Loucy (cell line): Measurements from ENCODE around the gene IQGAP3.
"Not testable (repeated sequence)": the region's sequence is repeated elsewhere in the genome, so short reads cannot be mapped to it uniquely, and the experiment has no call there.

Source experiments
- H2AFZ ChIP-seq: fragments of 200-600 bp; sonication (generic); 2 replicates; pipeline ENCODE4 v1.6.0; 2016; ENCODE audit warnings: antibody characterized with exemption, mild to moderate bottlenecking, low read length, moderate library complexity
- H3F3A ChIP-seq: fragments of 200-600 bp; 2 replicates; pipeline ENCODE4 v1.6.0; 2016; ENCODE audit warnings: antibody characterized with exemption, low read depth, mild to moderate bottlenecking
- H3K27me3 ChIP-seq: fragments of 200-600 bp; sonication (generic); 2 replicates; pipeline ENCODE4 v1.6.1; 2014; ENCODE audit warnings: low read length, mild to moderate bottlenecking; ENCODE audit not compliant: insufficient read depth, poor library complexity, severe bottlenecking
- H3K36me3 ChIP-seq: fragments of 200-600 bp; sonication (generic); 2 replicates; pipeline ENCODE4 v1.6.1; 2016; ENCODE audit warnings: low read length; ENCODE audit not compliant: insufficient read depth
- H3K4me1 ChIP-seq: fragments of 200-600 bp; sonication (generic); 2 replicates; pipeline ENCODE4 v1.5.1; 2014; ENCODE audit warnings: low read length, mild to moderate bottlenecking; ENCODE audit not compliant: insufficient read depth, poor library complexity, severe bottlenecking
- H3K4me2 ChIP-seq: fragments of 200-600 bp; sonication (generic); 2 replicates; pipeline ENCODE4 v1.6.0; 2014; ENCODE audit warnings: antibody characterized with exemption, low read length, low read depth, mild to moderate bottlenecking; ENCODE audit not compliant: poor library complexity, severe bottlenecking
- H3K4me3 ChIP-seq: fragments of 200-600 bp; sonication (generic); 2 replicates; pipeline ENCODE4 v1.5.1; 2014; ENCODE audit warnings: low read length, mild to moderate bottlenecking, mixed read lengths; ENCODE audit not compliant: poor library complexity, severe bottlenecking
- H3K79me2 ChIP-seq: fragments of 200-600 bp; sonication (generic); 2 replicates; pipeline ENCODE4 v1.6.1; 2014; ENCODE audit warnings: low read length; ENCODE audit not compliant: insufficient read depth
- H3K9ac ChIP-seq: fragments of 200-600 bp; sonication (generic); 2 replicates; pipeline ENCODE4 v1.6.0; 2014; ENCODE audit warnings: mild to moderate bottlenecking, low read depth, low read length, moderate library complexity; ENCODE audit not compliant: poor library complexity, severe bottlenecking
- H3K9me2 ChIP-seq: fragments of 200-600 bp; sonication (generic); replicated peaks from 2 replicates; pipeline ENCODE4 v1.6.1; 2016; ENCODE audit warnings: low read depth, low read length, mixed read lengths
- H3K9me3 ChIP-seq: fragments of 200-600 bp; sonication (generic); 2 replicates; pipeline ENCODE4 v1.6.1; 2014; ENCODE audit warnings: mild to moderate bottlenecking, antibody characterized with exemption, low read length, low read depth; ENCODE audit not compliant: insufficient read depth
- H4K20me1 ChIP-seq: fragments of 200-600 bp; sonication (generic); 2 replicates; pipeline ENCODE4 v1.6.0; 2014; ENCODE audit warnings: antibody characterized with exemption, low read length, mild to moderate bottlenecking; ENCODE audit not compliant: insufficient read depth, poor library complexity, severe bottlenecking
- CTCF ChIP-seq: fragments of 200-600 bp; sonication (generic); conservative IDR thresholded peaks from 2 replicates; pipeline ENCODE4 v1.5.1; 2014; ENCODE audit warnings: mild to moderate bottlenecking, antibody characterized with exemption, low read length
- EZH2phosphoT487 ChIP-seq: fragments of 200-600 bp; IDR thresholded peaks from 2 replicates; pipeline ENCODE4 v1.6.1; 2018; ENCODE audit warnings: antibody characterized with exemption, mild to moderate bottlenecking, moderate library complexity, borderline replicate concordance

The IQGAP3 gene

DNA sequence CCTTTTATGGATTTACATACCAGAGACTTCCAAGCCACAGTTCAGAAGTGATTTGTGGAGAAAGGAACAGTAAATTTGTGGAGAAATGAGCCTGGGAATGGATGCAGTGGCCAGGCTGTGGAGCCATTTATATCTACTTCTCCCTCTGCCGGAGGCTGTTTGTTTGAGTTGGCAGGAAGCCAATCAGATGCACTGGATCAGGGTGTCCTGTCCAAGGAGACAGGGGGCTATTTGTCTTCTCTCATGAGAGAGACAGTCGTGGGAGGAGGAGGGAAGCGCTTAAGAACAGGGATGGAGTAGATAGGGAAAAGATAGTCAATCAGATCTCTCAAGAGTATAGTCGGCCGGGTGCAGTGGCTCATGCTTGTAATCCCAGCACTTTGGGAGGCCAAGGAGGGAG lies 44.1 kb upstream of the IQGAP3 start:
- TF ChIP-seq EZH2phosphoT487, result no peak
- TF ChIP-seq CTCF, result no peak
- H3K27me3 ChIP-seq, result no peaks in the 10 kb centered on the region
- no peak overlapping the region for H3K9ac ChIP-seq
- H2AFZ ChIP-seq, result no peak overlapping the region
- no peaks in the 10 kb centered on the region for H3K79me2 ChIP-seq
- H3K9me2 ChIP-seq, result no peaks in the 10 kb centered on the region
- H4K20me1 ChIP-seq, result no peaks in the 10 kb centered on the region
- no peaks in the 10 kb centered on the region for H3F3A ChIP-seq
- H3K36me3 ChIP-seq, result no peaks in the 10 kb centered on the region
- no peaks in the 10 kb centered on the region for H3K9me3 ChIP-seq
- no peak overlapping the region for H3K4me3 ChIP-seq
- peaks cover 8% of the 10 kb centered on the region for H3K4me1 ChIP-seq
- no peak overlapping the region for H3K4me2 ChIP-seq

DNA sequence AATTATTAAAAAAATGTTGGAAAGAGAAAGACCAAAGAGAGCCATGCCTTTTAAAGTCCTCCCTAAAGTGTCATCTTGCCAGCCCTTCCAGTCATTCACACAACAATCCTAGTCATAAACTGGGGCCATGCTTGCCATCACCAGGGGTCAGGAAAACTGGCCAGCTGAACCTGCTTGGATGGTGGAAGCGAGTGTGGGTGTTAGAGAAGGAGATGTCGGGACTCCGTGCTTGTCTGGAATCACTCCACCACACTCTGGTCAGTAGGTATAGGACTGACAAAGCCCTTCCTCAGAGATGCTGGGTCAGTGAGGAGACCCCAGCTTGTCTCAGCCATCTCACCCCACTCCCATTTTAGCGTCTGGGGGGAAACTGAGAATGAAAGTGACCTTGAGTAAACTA lies 43.6 kb upstream of the IQGAP3 start:
- no peak overlapping the region for H3K9ac ChIP-seq
- no peak overlapping the region for H3K4me3 ChIP-seq
- no peak overlapping the region for H3K4me2 ChIP-seq
- peaks cover 8% of the 10 kb centered on the region for H3K4me1 ChIP-seq
- TF ChIP-seq EZH2phosphoT487, result no peak
- no peak for TF ChIP-seq CTCF
- no peaks in the 10 kb centered on the region for H3K9me3 ChIP-seq
- no peaks in the 10 kb centered on the region for H3K9me2 ChIP-seq
- H2AFZ ChIP-seq, result no peak overlapping the region
- no peaks in the 10 kb centered on the region for H4K20me1 ChIP-seq
- no peaks in the 10 kb centered on the region for H3F3A ChIP-seq
- no peaks in the 10 kb centered on the region for H3K27me3 ChIP-seq
- no peaks in the 10 kb centered on the region for H3K79me2 ChIP-seq
- no peaks in the 10 kb centered on the region for H3K36me3 ChIP-seq

DNA sequence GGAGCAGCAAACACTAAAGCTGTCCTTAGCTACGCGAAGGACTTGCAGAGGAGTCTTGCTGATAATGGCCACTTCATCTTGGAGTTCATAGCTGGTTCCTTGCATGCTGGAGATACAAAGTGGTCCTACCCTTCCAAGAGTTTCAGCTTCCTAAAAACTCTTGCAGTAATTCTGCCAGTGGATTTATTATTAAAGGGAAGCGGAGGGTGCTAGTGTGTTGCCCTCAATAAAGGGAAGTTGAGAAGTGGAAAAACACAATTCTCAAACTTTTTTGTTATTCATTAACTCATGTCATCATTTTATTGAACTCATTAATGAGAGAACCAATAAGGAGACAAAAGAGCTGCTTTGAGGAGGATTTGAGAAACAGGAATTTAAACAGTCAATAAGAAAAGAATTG lies 40.3 kb upstream of the IQGAP3 start:
- Histone ChIP-seq H3K27me3 (no peaks in the 10 kb centered on the region), H4K20me1 (no peaks in the 10 kb centered on the region), H3F3A (no peaks in the 10 kb centered on the region), H2AFZ (no peak overlapping the region), H3K4me3 (no peak overlapping the region), H3K4me2 (no peak overlapping the region), H3K9me3 (no peaks in the 10 kb centered on the region), H3K4me1 (peaks cover 4% of the 10 kb centered on the region), H3K9ac (no peak overlapping the region), H3K79me2 (no peaks in the 10 kb centered on the region), H3K36me3 (no peaks in the 10 kb centered on the region), H3K9me2 (no peaks in the 10 kb centered on the region)
- no peak for TF ChIP-seq EZH2phosphoT487
- no peak for TF ChIP-seq CTCF

GRCh38 chr1:156610072-156610471 lies 37.7 kb upstream of the IQGAP3 start:
- not testable (repeated sequence) for H4K20me1 ChIP-seq, H3K9me2 ChIP-seq, H3K4me3 ChIP-seq, H3K9ac ChIP-seq, H3K9me3 ChIP-seq, H2AFZ ChIP-seq, H3K4me2 ChIP-seq, H3K4me1 ChIP-seq, H3F3A ChIP-seq, H3K27me3 ChIP-seq, H3K79me2 ChIP-seq, H3K36me3 ChIP-seq
